Peyer's patch (tissue), 4 donors: ENCODE measurements around the gene LURAP1L. TPM values are rescaled to one million over a fixed set of nuclear protein-coding genes. Genes with fewer than 3 reads are reported as not detected.

Source experiments
- DNase-seq, 3 donors: peaks; one replicate each; pipeline ENCODE4 v3.0.0-alpha.2; 2017 to 2019
- H3K27ac ChIP-seq, 4 donors: fragments of 200-600 bp; sonication (generic); one replicate each; pipeline ENCODE4 v1.5.1; 2016 to 2019
- H3K27me3 ChIP-seq, 2 donors: fragments of 200-600 bp; sonication (generic); one replicate each; pipeline ENCODE4 v1.5.1; 2019
- H3K36me3 ChIP-seq, 3 donors: fragments of 200-600 bp; sonication (generic); one replicate each; pipeline ENCODE4 v1.5.1; 2016 to 2019
- H3K4me1 ChIP-seq, 4 donors: fragments of 200-600 bp; sonication (generic); one replicate each; pipeline ENCODE4 v1.5.1; 2016 to 2019
- H3K4me3 ChIP-seq, 4 donors: fragments of 200-600 bp; sonication (generic); 1 replicate in 3 of 4; 2 replicates in 1 of 4; pipeline ENCODE4 v1.5.1; 2016 to 2019; ENCODE audit warnings: mild to moderate bottlenecking in 1 of 4
- H3K9me3 ChIP-seq, 4 donors: fragments of 200-600 bp; sonication (generic); one replicate each; pipeline ENCODE4 v1.5.1; 2016 to 2019; ENCODE audit warnings: mild to moderate bottlenecking in 1 of 4
- POLR2A ChIP-seq, 2 donors: fragments of 450-650 bp; IDR thresholded peaks; one replicate each; pipeline ENCODE4 v1.5.1; 2017; ENCODE audit warnings: antibody characterized with exemption in 2 of 2, mild to moderate bottlenecking in 2 of 2, moderate library complexity in 2 of 2
- total RNA-seq, 4 donors: library from RNA; depleted of rRNA; stranded (reverse); fragments of >200 nt; gene quantifications; one replicate each; pipeline ENCODE4 v1.1.0, GENCODE V29; 2016
- TF ChIP-seq, protein P1 (sequence below), 6 experiments: fragments of 450-650 bp in 4 of 6; fragments of 200-600 bp in 2 of 6; sonication (generic) in 1 of 6; IDR thresholded peaks; one replicate each; pipeline ENCODE4 v1.5.1; 2017 to 2019; ENCODE audit warnings: antibody characterized with exemption in 6 of 6, mild to moderate bottlenecking in 3 of 6, moderate library complexity in 1 of 6

The LURAP1L gene
- total RNA-seq, 4 donors from 2014 or later, result 7.4 to 33.3 (median 14.3) TPM

- Histone ChIP-seq H3K27ac (no peak overlapping the region), H3K27me3 (no peaks in the 10 kb centered on the region), H3K9me3 (no peaks in the 10 kb centered on the region), H3K4me3 (no peak overlapping the region), H3K36me3 (no peaks in the 10 kb centered on the region), H3K4me1 (no peaks in the 10 kb centered on the region)
- no peak for DNase-seq
- TF ChIP-seq POLR2A (IDR thresholded peaks at IDR 0.05), result no peak
- TF ChIP-seq, protein P1, sequence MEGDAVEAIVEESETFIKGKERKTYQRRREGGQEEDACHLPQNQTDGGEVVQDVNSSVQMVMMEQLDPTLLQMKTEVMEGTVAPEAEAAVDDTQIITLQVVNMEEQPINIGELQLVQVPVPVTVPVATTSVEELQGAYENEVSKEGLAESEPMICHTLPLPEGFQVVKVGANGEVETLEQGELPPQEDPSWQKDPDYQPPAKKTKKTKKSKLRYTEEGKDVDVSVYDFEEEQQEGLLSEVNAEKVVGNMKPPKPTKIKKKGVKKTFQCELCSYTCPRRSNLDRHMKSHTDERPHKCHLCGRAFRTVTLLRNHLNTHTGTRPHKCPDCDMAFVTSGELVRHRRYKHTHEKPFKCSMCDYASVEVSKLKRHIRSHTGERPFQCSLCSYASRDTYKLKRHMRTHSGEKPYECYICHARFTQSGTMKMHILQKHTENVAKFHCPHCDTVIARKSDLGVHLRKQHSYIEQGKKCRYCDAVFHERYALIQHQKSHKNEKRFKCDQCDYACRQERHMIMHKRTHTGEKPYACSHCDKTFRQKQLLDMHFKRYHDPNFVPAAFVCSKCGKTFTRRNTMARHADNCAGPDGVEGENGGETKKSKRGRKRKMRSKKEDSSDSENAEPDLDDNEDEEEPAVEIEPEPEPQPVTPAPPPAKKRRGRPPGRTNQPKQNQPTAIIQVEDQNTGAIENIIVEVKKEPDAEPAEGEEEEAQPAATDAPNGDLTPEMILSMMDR (IDR thresholded peaks at IDR 0.05), result no peak
Measured at GRCh38 chr9:12838546-12838945, 63.7 kb downstream of the LURAP1L start.

- H3K36me3 ChIP-seq, result no peaks in the 10 kb centered on the region
- H3K9me3 ChIP-seq, result no peaks in the 10 kb centered on the region
- H3K4me3 ChIP-seq, result no peak overlapping the region
- peak overlapping the region in 1 of 4 donors; percentile 23 for H3K27ac ChIP-seq
- TF ChIP-seq, protein P1 (IDR thresholded peaks at IDR 0.05), result no peak
- no peak for TF ChIP-seq POLR2A (IDR thresholded peaks at IDR 0.05)
- H3K4me1 ChIP-seq, result no peaks in the 10 kb centered on the region
- no peaks in the 10 kb centered on the region for H3K27me3 ChIP-seq
- no peak for DNase-seq
Measured at GRCh38 chr9:12843735-12844134, 68.9 kb downstream of the LURAP1L start.

- Histone ChIP-seq H3K4me3 (no peak overlapping the region), H3K9me3 (no peaks in the 10 kb centered on the region), H3K4me1 (peaks cover 0 to 9% (median 0%) of the 10 kb centered on the region in 4 donors), H3K27me3 (no peaks in the 10 kb centered on the region), H3K27ac (no peak overlapping the region), H3K36me3 (no peaks in the 10 kb centered on the region)
- no peak for TF ChIP-seq POLR2A (IDR thresholded peaks at IDR 0.05)
- TF ChIP-seq, protein P1 (IDR thresholded peaks at IDR 0.05), result no peak
- no peak for DNase-seq
Measured at GRCh38 chr9:12846035-12846434, 71.2 kb downstream of the LURAP1L start.

GRCh38 chr9:12847561-12847960, 72.7 kb downstream of the LURAP1L start:
- no peak for TF ChIP-seq POLR2A (IDR thresholded peaks at IDR 0.05)
- TF ChIP-seq, protein P1 (IDR thresholded peaks at IDR 0.05), result no peak
- Histone ChIP-seq H3K27ac (no peak overlapping the region), H3K36me3 (no peaks in the 10 kb centered on the region), H3K9me3 (no peaks in the 10 kb centered on the region), H3K4me1 (peaks cover 0 to 9% (median 0%) of the 10 kb centered on the region in 4 donors), H3K4me3 (no peak overlapping the region), H3K27me3 (no peaks in the 10 kb centered on the region)
- no peak for DNase-seq

DNA sequence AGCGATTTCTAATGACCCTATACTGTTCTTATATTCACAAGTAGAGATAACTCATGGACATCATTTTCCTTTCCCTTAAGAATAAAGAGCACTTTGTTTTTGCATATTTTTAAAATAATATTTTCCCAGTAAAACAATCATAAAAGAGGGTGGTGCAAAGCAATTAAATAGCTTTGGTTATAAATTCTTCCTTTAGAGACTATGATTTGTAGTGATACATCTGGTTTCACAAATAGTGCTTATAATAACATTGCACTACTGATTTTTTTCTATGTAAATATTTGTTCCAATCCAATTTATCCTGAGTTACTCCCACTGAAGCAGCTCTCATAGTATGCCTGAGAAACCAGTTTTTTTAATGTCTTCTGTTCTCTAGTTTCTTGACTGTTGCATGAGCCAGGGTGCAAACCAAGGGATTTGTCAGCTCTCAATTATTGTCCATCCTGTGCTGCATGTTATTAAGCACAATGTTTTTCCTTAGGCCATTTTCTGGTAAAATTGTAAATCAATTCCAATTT, 74.7 kb downstream of the LURAP1L start:
- Histone ChIP-seq H3K4me3 (no peak overlapping the region), H3K9me3 (no peaks in the 10 kb centered on the region), H3K27ac (no peak overlapping the region), H3K36me3 (no peaks in the 10 kb centered on the region), H3K27me3 (no peaks in the 10 kb centered on the region), H3K4me1 (peaks cover 0 to 17% (median 0%) of the 10 kb centered on the region in 4 donors)
- DNase-seq, result no peak
- no peak for TF ChIP-seq POLR2A (IDR thresholded peaks at IDR 0.05)
- TF ChIP-seq, protein P1 (IDR thresholded peaks at IDR 0.05), result no peak
